WTC11 (cell line): ENCODE results near the gene FA2H. TPM values are rescaled to one million over a fixed set of nuclear protein-coding genes. Genes with fewer than 3 reads are reported as not detected.

Experiments used
- ATAC-seq: fragments of 200-7000 bp; cut with Tn5 transposase; 2 replicates; pipeline ENCODE4 v1.10.0; 2021; ENCODE audit warnings: mild to moderate bottlenecking, moderate library complexity
- CTCF ChIA-PET: fragments of 300-600 bp; sonication (Branson Sonifier 250); formaldehyde crosslinking; loops from one replicate; lab custom pipeline; 2021; ENCODE audit warnings: antibody characterized with exemption; lab: Charles Lee
- POLR2A ChIA-PET: fragments of 350-600 bp; sonication (Branson Sonifier 250); formaldehyde crosslinking; loops from one replicate; lab custom pipeline; 2021; ENCODE audit warnings: antibody characterized with exemption; lab: Charles Lee
- DNase-seq: peaks from one replicate; pipeline ENCODE4 v3.0.0; 2021; ENCODE audit warnings: low spot score
- H3K27ac Mint-ChIP-seq: 2 replicates; pipeline ENCODE4 v1.8.0; 2021; ENCODE audit warnings: mixed read lengths
- H3K27me3 Mint-ChIP-seq: 2 replicates; pipeline ENCODE4 v1.8.0; 2021; ENCODE audit warnings: low read depth, mild to moderate bottlenecking, moderate library complexity, mixed read lengths
- H3K36me3 Mint-ChIP-seq: 2 replicates; pipeline ENCODE4 v1.8.0; 2021; ENCODE audit warnings: mixed read lengths
- H3K4me1 Mint-ChIP-seq: 2 replicates; pipeline ENCODE4 v1.8.0; 2022; ENCODE audit warnings: mixed read lengths
- H3K4me3 Mint-ChIP-seq: 2 replicates; pipeline ENCODE4 v1.8.0; 2021; ENCODE audit warnings: mild to moderate bottlenecking, moderate library complexity, mixed read lengths
- H3K9me3 Mint-ChIP-seq: 2 replicates; pipeline ENCODE4 v1.8.0; 2021; ENCODE audit warnings: mixed read lengths
- CTCF ChIP-seq: fragments of 200-600 bp; IDR thresholded peaks from 2 replicates; pipeline ENCODE4 v1.8.0; 2022; ENCODE audit warnings: antibody characterized with exemption
- FOXP1 ChIP-seq: sonication (generic); formaldehyde crosslinking; IDR thresholded peaks from 2 replicates; pipeline ENCODE4 v1.8.0; 2022; ENCODE audit warnings: missing genetic modification reagents, mild to moderate bottlenecking, moderate library complexity, borderline replicate concordance
- GTF2I ChIP-seq: fragments of 250-450 bp; sonication (Bioruptor Pico); conservative IDR thresholded peaks from 2 replicates; pipeline ENCODE4 v1.4.0; 2021; ENCODE audit warnings: mild to moderate bottlenecking
- HMGA2 ChIP-seq: fragments of 250-450 bp; sonication (Bioruptor Pico); IDR thresholded peaks from 2 replicates; pipeline ENCODE4 v1.4.0; 2021; ENCODE audit warnings: mild to moderate bottlenecking, moderate library complexity
- KAT7 ChIP-seq: sonication (generic); formaldehyde crosslinking; IDR thresholded peaks from 2 replicates; pipeline ENCODE4 v1.8.1; 2023; ENCODE audit warnings: missing genetic modification reagents, mild to moderate bottlenecking, borderline replicate concordance
- MLX ChIP-seq: sonication (generic); formaldehyde crosslinking; IDR thresholded peaks from 2 replicates; pipeline ENCODE4 v1.8.1; 2023; ENCODE audit warnings: mild to moderate bottlenecking, missing genetic modification reagents, moderate library complexity
- MYBL2 ChIP-seq: sonication (generic); formaldehyde crosslinking; IDR thresholded peaks from 2 replicates; pipeline ENCODE4 v1.8.1; 2023; ENCODE audit warnings: mild to moderate bottlenecking, moderate library complexity, missing genetic modification reagents
- SOX15 ChIP-seq: fragments of 250-450 bp; sonication (Bioruptor Pico); IDR thresholded peaks from 2 replicates; pipeline ENCODE4 v1.9.0; 2021; ENCODE audit warnings: mild to moderate bottlenecking
- ZNF671 ChIP-seq: fragments of 250-450 bp; sonication (Bioruptor Pico); IDR thresholded peaks from 2 replicates; pipeline ENCODE4 v1.8.0; 2021; ENCODE audit warnings: mild to moderate bottlenecking
- total RNA-seq: library from RNA; stranded (reverse); gene quantifications from 3 replicates; pipeline ENCODE4 v1.2.3, GENCODE V29; 2021
- TF ChIP-seq, protein P1 (sequence below): sonication (generic); formaldehyde crosslinking; IDR thresholded peaks from 2 replicates; pipeline ENCODE4 v1.8.1; 2023; ENCODE audit warnings: mild to moderate bottlenecking, moderate library complexity, missing genetic modification reagents
- TF ChIP-seq, protein P2 (sequence below): sonication (generic); formaldehyde crosslinking; IDR thresholded peaks from 2 replicates; pipeline ENCODE4 v1.8.1; 2022; ENCODE audit warnings: mild to moderate bottlenecking, missing genetic modification reagents, moderate library complexity, borderline replicate concordance
- TF ChIP-seq, protein P3 (sequence below): sonication (generic); formaldehyde crosslinking; IDR thresholded peaks from 2 replicates; pipeline ENCODE4 v1.8.0; 2022; ENCODE audit warnings: mild to moderate bottlenecking, missing genetic modification reagents
- TF ChIP-seq, protein P4 (sequence below): sonication (generic); formaldehyde crosslinking; IDR thresholded peaks from 2 replicates; pipeline ENCODE4 v1.8.0; 2022; ENCODE audit warnings: missing genetic modification reagents

The FA2H gene
- total RNA-seq, 1 experiment from 2014 or later: 10.9 TPM

GRCh38 chr16:74747716-74748615 is 26.7 kb downstream of the FA2H start (continued):
- no peak for TF ChIP-seq MLX (CRISPR knock-in tag)
- no peak for TF ChIP-seq FOXP1 (CRISPR knock-in tag)
- no peak for TF ChIP-seq KAT7 (CRISPR knock-in tag)
- TF ChIP-seq, protein P1, sequence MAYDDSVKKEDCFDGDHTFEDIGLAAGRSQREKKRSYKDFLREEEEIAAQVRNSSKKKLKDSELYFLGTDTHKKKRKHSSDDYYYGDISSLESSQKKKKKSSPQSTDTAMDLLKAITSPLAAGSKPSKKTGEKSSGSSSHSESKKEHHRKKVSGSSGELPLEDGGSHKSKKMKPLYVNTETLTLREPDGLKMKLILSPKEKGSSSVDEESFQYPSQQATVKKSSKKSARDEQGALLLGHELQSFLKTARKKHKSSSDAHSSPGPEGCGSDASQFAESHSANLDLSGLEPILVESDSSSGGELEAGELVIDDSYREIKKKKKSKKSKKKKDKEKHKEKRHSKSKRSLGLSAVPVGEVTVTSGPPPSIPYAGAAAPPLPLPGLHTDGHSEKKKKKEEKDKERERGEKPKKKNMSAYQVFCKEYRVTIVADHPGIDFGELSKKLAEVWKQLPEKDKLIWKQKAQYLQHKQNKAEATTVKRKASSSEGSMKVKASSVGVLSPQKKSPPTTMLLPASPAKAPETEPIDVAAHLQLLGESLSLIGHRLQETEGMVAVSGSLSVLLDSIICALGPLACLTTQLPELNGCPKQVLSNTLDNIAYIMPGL (CRISPR knock-in tag): no peak
- no peak for TF ChIP-seq MYBL2 (CRISPR knock-in tag)

DNA sequence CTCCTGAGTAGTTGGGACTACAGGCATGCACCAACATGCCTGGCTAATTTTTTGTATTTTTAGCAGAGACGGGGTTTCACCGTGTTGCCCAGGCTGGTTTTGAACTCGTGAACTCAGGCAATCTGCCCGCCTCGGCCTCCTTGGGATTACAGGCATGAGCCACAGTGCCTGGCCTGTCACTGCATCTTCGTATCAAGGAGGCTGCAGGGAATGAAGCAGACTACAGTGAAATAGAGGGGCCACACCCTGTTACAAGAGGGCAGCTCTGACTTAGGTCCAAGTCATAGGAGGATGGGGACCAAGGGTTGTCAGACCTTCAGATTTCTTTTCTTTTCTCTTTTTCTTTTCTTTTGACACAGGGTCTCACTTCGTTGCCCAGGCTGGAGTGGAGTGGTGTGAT is 28.7 kb downstream of the FA2H start:
- TF ChIP-seq, protein P2, sequence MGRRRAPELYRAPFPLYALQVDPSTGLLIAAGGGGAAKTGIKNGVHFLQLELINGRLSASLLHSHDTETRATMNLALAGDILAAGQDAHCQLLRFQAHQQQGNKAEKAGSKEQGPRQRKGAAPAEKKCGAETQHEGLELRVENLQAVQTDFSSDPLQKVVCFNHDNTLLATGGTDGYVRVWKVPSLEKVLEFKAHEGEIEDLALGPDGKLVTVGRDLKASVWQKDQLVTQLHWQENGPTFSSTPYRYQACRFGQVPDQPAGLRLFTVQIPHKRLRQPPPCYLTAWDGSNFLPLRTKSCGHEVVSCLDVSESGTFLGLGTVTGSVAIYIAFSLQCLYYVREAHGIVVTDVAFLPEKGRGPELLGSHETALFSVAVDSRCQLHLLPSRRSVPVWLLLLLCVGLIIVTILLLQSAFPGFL (CRISPR knock-in tag): no peak
- TF ChIP-seq SOX15 (CRISPR knock-in tag) (no peak), GTF2I (CRISPR knock-in tag) (no peak), ZNF671 (no peak), MYBL2 (CRISPR knock-in tag) (no peak), HMGA2 (CRISPR knock-in tag) (no peak), CTCF (no peak)
- TF ChIP-seq, protein P3, sequence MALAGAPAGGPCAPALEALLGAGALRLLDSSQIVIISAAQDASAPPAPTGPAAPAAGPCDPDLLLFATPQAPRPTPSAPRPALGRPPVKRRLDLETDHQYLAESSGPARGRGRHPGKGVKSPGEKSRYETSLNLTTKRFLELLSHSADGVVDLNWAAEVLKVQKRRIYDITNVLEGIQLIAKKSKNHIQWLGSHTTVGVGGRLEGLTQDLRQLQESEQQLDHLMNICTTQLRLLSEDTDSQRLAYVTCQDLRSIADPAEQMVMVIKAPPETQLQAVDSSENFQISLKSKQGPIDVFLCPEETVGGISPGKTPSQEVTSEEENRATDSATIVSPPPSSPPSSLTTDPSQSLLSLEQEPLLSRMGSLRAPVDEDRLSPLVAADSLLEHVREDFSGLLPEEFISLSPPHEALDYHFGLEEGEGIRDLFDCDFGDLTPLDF (CRISPR knock-in tag): no peak
- TF ChIP-seq, protein P4, sequence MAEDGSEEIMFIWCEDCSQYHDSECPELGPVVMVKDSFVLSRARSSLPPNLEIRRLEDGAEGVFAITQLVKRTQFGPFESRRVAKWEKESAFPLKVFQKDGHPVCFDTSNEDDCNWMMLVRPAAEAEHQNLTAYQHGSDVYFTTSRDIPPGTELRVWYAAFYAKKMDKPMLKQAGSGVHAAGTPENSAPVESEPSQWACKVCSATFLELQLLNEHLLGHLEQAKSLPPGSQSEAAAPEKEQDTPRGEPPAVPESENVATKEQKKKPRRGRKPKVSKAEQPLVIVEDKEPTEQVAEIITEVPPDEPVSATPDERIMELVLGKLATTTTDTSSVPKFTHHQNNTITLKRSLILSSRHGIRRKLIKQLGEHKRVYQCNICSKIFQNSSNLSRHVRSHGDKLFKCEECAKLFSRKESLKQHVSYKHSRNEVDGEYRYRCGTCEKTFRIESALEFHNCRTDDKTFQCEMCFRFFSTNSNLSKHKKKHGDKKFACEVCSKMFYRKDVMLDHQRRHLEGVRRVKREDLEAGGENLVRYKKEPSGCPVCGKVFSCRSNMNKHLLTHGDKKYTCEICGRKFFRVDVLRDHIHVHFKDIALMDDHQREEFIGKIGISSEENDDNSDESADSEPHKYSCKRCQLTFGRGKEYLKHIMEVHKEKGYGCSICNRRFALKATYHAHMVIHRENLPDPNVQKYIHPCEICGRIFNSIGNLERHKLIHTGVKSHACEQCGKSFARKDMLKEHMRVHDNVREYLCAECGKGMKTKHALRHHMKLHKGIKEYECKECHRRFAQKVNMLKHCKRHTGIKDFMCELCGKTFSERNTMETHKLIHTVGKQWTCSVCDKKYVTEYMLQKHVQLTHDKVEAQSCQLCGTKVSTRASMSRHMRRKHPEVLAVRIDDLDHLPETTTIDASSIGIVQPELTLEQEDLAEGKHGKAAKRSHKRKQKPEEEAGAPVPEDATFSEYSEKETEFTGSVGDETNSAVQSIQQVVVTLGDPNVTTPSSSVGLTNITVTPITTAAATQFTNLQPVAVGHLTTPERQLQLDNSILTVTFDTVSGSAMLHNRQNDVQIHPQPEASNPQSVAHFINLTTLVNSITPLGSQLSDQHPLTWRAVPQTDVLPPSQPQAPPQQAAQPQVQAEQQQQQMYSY (CRISPR knock-in tag): no peak
- POLR2A ChIA-PET: no interaction called here
- Mint-ChIP-seq H3K36me3 (no peaks in the 10 kb centered on the region), H3K9me3 (no peaks in the 10 kb centered on the region), H3K27me3 (no peaks in the 10 kb centered on the region), H3K4me1 (peaks cover 34% of the 10 kb centered on the region), H3K27ac (no peak overlapping the region), H3K4me3 (no peak overlapping the region)
- DNase-seq (no peak), ATAC-seq (no peak)
- CTCF ChIA-PET: no interaction called here
